GM19372 (cell line): ENCODE results near the gene PRELP.
"Not testable (repeated sequence)": the region's sequence is repeated elsewhere in the genome, so short reads cannot be mapped to it uniquely, and the experiment has no call there.

Experiments used
- ATAC-seq: cut with Tn5 transposase; IDR thresholded peaks from one replicate; pipeline ENCODE4 v1.9.1; 2021; ENCODE audit warnings: mild to moderate bottlenecking, low read depth, moderate library complexity; ENCODE audit not compliant: unreplicated experiment

The PRELP gene

DNA sequence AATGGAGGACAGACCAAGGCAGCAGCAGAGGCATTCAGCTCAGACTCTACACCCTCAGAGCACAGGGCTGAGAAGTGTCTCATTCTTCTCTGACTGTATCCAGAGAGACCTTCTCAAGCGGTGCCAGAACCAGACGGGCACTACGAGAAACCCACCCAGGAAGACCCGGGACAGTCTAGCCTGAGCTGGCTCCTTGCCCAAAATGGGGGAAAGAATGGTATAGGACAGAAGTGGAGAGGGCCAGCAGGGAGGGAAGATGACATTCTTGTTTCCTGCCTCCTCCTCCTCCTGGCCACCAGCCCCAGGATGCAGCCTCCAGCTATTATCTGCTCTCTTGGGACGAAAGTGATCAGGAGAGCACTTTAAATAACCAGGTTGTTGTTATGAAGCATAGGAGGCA lies 22.6 kb upstream of the PRELP start:
- no peak for ATAC-seq

DNA sequence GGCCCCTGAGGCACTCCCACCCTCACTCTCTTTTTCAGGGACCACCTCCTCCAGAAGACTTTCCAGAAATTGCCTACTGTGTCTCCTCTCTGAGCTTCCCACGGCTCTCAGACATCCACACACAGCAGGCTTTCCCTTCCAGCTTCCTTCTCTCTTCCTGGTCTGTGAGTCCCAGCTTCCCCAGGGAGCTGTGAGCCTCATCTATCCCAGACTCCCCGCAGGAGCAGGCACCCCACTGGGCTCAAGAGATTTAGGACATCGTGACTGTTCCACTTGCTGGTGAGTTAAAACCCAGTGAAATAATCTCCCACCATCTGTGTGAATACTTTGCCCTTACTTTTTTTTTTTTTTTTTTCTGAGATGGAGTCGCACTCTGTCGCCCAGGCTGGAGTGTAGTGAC lies 22.0 kb upstream of the PRELP start:
- ATAC-seq: no peak

DNA sequence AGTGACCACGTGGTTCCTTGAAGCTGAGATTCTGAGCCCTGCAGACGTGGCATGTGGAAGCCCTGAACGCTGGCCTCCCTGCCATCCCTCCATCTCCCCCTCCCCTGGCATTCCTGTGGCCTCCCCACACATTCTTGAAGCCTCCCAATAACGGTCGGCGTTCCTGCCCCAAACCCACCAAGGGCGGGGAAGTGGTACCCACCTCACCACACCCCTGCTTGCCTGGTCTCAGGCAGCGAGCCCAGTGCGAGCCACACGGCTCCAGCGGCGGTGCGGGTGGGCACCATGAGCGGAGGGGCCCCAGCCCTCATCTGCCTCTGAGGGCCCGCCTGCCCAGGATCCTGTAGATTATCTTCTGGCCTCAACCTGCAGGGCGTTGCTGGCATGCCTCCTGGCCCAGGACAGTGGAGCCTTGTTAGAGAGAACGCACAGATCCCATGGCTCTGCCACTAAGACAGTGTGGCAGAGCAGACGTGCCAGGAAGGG lies 20.6 kb upstream of the PRELP start:
- no peak for ATAC-seq

DNA sequence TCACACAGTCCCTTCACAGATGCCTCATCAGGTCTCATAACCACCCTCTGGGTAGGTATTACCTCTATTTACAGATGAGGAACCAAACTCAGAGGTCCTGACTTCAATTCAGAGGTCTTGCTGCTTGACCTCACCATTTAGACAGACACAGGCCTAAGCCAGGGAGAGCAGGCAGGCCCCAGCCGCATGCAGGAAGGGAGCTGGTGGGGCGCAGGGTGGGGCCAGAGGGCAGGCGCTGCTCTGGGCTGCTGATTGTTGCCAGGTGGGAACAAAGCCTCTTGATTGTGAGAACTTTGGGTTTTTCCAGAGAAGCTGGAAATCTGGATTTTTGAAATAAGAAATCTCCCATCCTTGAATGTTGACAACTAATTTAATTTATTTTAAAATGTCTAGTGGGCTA lies 19.9 kb upstream of the PRELP start:
- no peak for ATAC-seq

DNA sequence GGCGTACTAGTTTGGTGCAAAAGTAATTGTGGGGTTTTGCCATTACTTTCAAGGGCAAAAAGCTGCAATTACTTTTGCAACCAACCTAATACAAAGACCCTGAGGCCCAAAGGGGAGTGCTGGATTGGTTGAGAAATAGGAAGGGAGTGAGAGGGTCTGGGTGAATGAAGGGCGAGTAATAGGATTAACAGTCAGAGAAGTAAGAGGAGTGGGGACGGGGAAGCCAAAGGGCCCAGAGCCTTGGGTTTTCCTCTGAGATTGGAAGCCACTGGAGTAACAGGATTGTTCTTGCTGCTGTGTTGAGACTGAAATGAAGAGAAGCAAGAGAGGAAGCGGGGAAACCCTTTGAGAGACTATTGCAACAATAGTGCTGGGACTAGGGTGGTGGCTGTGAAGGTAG lies 19.0 kb upstream of the PRELP start:
- ATAC-seq: no peak

DNA sequence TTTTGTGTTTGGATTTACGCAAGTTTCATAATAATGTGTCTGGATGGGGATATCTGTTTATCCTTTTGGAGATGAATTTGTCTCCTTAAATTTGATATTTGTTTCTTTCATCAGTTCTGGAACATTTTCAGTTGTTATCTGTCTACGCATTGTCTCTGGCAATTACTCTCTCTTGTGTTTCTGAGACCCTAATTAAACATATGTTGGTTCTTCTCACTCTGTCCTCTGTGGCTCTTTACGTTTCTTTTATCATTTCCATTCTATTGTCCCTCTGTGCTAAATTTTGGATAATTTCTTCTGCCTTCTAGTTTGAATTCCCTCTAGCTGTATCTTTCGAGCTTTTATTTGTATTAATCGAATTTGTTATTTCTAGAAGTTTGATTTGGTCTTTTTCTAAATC lies 17.5 kb upstream of the PRELP start:
- no peak for ATAC-seq

DNA sequence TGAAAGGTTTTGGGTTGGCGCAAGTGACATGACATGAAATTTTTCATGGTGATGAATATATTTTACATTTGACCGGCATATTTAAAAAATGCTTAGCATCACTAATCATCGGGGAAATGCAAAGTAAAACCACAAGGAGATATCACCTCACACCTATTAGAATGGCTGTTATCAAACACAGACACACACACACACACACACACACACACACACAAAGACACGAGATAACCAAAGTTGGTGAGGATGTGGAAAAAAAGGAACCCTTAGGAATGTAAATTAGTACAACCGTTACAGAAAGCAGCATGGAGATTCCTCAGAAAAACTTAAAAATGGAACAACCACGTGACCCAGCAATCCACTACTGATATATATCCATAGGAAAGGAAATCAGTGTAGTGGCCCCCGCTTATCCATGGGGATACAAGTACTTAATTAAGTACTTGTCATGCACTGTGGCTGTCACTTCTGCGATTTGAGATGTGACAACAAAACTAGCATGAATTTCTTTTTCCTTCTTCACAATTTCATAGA lies 15.9 kb upstream of the PRELP start:
- ATAC-seq: no peak

DNA sequence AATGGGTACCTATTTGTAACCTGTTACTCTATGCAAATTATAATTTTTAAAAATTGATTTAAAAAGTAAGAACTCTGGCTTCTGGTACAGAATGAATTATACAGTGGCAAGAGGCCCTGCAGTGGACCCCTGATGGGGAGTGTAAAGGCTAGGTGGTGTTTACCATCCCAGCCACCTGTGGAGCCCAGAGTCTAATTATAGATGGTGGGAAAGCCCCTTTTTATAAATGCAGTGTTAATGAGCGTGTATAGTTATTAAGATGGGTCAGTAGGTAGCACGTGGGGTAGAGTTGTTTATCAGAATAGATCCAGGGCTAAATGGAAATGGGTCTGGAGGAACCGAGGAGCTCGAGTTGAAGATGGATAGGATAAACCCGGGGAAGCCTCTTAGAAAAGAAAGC lies 13.9 kb upstream of the PRELP start:
- no peak for ATAC-seq

DNA sequence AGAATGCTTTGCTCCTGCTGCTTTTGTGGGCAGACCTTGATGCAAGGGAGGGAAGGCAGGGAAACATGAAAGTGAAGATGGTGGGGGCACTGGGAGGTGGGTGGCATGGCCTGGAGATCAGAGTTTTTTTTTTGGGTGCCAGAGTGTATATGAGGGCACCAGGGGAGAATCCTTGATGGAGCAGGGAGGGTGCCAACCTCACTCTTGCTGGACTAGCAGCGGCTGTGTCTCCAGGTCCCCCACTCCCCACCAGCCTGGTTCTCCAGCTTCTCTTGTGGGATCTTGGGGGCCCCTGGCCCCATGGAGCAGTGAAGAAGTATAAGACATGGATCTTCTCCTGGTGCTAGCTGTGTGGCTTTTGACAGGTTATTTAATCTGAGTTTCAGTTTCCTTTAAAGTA lies 13.5 kb upstream of the PRELP start:
- ATAC-seq: no peak

DNA sequence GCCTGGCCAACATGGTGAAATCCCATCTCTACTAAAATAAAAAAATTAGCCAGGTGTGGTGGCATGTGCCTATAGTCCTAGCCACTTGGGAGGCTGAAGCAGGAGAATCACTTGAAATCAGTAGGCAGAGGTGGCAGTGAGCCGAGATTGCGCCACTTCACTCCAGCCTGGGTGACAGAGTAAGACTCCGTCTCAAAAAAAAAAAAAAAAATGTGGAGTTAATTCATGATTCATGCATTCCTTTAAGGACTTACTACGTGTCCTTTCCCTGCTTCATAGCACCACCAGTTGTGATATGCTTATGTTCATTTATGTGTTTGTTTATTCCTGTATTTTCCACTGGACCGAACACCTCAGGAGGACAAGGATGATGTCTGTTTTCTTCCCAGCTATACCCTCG lies 12.7 kb upstream of the PRELP start:
- no peak for ATAC-seq

DNA sequence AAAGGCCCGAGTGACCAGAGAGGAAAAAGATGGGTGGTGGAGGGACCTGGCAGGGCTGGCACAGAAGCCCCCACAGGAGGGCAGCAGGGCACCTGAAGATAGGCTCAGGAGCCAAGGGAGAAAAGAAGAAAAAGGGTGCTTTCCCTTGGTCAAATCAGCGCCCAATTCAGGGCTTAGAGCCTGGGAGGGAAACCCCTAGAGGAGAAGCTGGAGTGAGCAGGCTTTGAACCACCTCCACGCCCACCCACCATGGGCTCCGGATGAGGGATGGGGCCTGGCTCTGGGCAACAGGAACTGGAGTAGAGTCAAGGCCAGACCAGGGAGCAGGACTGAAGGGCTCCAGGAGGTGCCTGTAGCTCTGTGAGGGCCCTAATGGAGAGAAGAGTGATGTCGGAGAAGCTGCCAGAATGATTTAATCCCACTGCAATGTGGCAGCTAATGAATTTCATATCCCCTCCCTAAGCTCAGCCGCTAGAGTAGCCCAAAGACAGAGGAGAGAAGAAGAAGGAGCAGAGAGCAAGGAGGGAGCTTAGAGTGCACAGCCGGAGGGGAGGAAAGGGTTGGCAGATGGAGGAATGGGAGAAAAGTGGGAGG lies 12.0 kb upstream of the PRELP start:
- ATAC-seq: no peak

DNA sequence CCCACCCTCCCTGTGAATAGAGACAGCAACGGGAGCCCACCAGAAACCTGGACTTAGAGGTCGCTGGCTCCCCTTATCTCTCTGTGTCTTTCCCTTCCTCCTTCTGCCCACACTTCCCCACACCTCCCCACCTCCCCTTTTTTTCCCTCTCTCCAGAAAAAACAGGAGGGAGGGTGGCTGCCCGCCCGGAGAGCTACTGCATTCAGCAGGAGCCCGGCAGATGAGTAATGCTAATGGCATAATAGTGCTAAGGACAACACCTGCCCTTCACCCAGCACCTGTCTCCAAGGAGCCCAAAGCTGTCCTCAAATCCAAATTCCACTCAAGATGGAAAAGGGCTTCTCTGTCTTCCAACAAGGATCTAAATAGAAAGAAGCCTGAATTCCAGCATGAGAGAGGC lies 11.4 kb upstream of the PRELP start:
- ATAC-seq: no peak

DNA sequence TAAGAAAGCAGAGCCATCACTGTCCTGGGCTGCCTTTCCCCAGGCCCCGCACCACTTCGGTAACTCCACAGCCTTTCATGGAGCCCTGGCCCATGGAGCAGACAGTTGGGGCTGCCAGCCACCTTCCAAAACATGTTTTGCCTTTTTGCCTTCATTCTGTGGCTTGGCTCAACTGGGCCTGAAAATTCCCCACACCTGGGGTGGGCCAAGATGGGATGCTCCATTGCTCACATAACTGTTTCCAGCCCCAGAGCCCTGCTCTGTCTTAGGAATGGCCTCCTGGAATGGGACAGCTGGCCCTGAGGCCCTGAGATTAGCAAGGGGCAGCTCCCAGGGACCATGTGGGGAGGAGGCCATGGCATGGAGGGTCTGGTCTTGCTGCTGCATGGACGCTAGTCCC lies 10.9 kb upstream of the PRELP start:
- ATAC-seq: no peak

DNA sequence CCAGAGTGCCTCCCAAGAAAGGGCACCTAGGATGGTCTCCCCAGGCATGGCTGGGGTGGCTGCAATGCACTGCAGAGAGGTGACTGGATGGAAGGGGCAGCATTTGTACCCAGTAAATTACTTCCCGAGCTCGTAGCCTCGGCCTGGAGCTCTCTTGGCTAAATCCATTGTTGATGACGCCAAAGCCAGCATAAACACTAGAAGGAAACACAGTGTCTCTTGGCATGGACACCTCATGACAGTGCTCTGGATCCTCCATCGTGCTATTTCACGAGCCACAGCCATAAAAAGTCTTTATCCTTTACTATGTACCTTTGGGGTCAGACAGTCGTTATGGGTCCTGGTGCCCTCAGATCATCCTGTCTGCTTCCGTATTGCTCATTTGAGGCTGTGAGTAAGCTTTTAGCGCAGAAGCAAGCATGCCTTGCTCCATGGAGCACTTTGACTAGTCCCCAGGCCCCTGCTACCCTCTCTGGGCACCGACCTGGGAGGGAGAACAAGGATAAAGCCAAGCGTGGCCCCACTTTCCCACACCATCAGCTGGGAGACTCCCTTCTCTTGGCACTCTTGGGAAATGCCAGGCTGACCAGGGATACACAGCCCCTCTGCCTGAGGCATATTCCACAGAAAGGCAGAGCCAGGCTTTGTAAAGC lies 10.3 kb upstream of the PRELP start:
- no peak for ATAC-seq

DNA sequence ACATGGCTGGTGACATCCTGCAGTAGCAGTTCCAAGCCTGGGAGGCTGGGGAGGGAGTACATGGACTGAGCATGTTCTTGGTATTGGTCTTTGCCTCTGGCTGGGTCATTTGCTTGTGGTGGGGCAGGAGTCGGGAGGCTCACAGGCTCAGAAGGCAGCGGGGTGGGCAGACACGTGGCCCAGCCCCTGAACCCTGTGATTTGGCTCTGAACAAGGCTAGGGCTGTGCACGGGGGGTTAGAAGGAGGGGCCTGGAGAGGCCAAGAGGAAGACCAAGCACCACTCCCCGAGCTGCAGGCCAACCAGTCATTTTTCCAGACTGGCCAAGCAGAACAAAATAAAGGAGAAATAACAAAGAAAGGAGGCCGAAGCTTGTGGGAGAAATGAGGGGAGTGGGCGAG lies 9.7 kb upstream of the PRELP start:
- ATAC-seq: no peak

DNA sequence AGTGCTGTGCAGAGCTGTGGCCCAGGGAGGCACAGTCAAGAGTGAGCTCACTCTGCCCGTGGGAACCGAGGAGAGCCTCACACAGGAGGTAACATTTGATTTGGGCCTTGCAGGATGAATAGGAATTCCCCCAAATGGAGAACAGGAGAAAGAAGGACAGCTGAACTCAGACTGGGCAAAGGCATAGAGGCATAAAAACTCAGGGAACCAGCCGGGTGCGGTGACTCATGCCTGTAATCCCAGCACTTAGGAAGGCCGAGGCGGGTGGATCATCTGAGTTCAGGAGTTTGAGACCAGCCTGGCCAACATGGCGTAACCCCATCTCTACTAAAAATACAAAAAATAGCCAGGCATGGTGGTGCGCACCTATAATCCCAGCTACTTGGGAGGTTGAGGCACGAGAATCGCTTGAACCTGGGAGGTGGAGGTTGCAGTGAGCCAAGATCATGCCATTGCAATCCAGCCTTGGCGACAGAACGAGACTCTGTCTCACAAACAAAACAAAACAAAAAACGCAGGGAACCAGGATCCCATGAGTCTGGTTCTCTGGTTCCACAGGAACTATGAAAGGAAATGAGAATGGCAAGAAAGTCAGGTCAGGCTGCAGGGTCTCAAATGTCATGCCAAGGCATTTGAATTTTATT lies 8.6 kb upstream of the PRELP start:
- ATAC-seq: not testable (repeated sequence)

DNA sequence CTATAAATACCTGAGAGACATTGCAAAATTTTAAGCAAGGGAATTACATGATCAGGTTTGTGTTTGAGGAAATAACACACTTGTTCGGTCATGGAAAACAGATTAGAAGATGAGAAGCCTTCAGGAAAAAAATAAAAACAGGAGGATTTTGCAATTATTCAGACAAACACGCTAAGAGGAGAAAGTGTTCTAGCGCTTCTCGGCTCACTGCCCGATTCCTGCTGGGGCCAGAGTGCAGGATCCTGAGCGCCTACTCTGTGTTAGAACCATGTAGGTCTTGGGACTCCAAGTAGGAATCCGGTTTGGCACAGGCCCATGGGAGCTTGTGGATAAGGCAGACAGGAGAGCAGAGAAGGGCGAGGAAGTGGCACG lies 8.1 kb upstream of the PRELP start:
- no peak for ATAC-seq

DNA sequence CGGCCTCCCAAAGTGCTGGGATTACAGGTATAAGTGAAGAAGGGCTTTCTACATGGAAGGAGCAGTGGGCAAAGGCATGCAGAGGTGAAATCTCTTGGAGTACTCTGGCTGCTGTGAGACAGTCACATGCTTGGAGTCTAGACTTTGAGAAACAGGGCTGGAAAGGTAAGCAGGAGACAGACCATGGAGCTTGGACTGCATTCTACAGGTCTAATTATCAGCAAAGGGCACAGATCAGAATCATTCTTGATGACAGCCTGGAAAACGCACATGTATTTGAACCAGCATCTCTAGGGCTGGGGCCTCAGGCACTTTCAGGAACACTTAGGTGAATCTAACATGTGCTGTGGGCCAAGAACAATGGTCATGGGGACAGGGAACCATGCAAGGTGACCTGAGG lies 7.3 kb upstream of the PRELP start:
- ATAC-seq: no peak

DNA sequence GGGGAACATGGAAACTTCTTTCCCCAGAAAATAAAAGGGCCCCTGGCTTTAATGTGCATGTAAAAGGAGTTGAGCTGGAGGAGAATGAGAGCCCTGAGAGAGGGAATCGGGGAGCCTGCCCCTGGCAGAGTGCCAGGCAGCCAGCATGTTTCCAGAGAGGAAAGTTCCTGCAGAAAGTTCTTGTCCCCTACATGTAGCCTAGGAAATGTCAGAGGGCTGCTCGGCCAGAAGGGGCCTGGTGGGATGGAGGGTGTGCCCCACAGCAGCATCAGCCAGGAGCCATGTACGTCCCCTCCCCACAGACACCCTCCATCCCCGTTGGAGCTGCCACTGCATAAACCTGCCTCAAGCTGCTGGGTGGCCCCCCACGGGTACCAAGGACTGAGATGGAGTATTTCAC lies 5.4 kb upstream of the PRELP start:
- ATAC-seq: no peak

DNA sequence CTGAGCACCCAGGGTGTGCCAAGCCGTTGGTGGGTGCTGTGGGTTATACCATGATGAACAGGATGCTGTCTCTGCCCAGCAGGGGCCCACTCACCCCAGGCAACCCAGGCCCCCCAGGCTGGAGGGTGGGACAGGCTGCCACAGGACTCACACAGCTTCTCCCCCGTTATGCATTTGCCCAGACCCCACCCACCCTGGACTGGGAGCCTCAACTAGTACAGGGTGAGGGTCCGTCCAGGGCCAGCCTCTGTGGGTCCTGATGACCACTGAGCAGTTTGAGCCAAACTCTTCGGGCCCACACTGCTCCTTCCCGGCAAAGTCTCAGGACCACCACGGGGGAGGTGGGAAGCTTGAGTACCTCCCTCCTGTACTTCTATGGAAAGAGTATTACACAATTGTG lies 3.8 kb upstream of the PRELP start:
- ATAC-seq: no peak

DNA sequence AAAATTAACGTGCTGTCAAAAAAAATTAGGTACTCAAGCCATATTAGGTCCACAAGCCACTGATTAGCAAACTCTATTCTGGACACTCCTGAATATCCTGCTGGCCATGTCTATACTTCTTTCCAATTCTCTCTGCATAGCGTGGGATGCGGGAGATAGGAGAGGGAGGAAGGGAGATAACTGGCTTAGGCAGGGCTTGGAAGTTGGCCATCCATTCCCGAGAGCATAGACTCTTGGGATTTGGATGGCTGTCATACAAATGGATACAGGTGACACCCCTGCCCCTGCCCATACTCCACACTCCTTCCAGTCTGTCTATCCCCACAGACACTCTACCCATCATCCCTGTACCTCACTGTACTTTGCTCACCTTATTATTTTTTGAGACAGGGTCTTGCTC lies 2.3 kb upstream of the PRELP start:
- ATAC-seq: no peak

DNA sequence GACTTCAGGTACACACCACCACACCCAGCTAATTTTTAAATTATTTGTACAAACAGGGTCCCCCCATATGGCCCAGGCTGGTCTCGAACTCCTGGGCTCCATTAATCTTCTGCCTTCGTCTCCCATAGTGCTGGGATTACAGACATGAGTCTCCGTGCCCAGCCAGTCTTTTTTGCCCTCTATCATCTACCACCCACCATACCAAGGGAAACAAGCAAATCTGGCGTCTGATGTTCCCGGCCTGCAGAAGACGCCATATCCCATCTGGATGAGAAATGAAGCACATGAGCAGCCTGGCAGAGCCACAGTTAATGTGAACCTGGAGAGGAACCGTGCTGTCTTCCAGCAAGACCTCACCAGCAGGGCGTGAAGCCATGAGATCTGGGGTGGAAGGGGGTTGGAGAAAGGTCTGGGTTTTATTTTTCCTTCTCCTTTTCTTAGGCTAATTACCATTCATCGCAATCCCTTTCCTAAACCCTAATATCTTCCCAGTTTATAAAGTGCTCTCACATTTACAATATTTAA lies 1.8 kb upstream of the PRELP start:
- ATAC-seq: no peak
